Liver (tissue), 3 donors: ENCODE measurements around the gene JMJD1C.

Experiments used
- SP1 ChIP-seq: IDR thresholded peaks from 2 replicates; pipeline ENCODE4 v1.6.1; 2018; ENCODE audit warnings: antibody characterized with exemption, mild to moderate bottlenecking
- TAF1 ChIP-seq: conservative IDR thresholded peaks from 2 replicates; pipeline ENCODE4 v1.6.1; 2016; ENCODE audit warnings: antibody characterized with exemption, mild to moderate bottlenecking
- YY1 ChIP-seq: IDR thresholded peaks from 2 replicates; pipeline ENCODE4 v1.6.1; 2016; ENCODE audit warnings: antibody characterized with exemption, mild to moderate bottlenecking
- TF ChIP-seq, protein P1 (sequence below): fragments of 150-350 bp; IDR thresholded peaks from 2 replicates; pipeline ENCODE4 v1.5.1; 2017; ENCODE audit warnings: improper control_type of control experiment, low read depth, low read length; ENCODE audit not compliant: missing input control
- TF ChIP-seq, protein P2 (sequence below): IDR thresholded peaks from 2 replicates; pipeline ENCODE4 v1.6.1; 2016; ENCODE audit warnings: antibody characterized with exemption
- TF ChIP-seq, protein P3 (sequence below): IDR thresholded peaks from 2 replicates; pipeline ENCODE4 v1.6.1; 2016; ENCODE audit warnings: antibody characterized with exemption
- TF ChIP-seq, protein P4 (sequence below): IDR thresholded peaks from 2 replicates; pipeline ENCODE4 v1.6.1; 2016; ENCODE audit warnings: antibody characterized with exemption, mild to moderate bottlenecking
- TF ChIP-seq, protein P5 (sequence below): IDR thresholded peaks from 2 replicates; pipeline ENCODE4 v1.6.1; 2016; ENCODE audit warnings: antibody characterized with exemption
- donor health status: healthy.
- donor health status: healthy.

DNA sequence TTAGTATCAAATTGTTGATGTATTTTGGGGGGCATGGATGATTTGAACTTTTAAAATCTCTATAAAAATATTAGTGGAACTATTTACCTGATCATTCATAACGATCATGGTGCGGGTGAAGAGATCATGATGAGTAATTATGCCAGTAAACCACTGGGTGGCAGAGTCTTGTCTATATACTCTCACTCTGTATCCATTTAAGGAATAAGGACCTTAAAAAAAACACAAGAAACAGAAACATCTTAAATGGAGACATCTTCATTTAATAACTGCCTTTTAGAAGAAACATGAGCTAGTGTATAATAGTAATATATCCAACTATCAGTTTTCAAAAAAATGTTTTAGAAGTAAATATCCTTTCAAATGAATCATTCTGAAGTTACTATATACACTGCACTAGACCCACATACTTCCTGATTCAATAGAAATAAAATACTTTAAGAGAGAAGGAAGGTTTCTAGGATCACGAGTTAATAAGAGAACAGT, 248.6 kb downstream of the JMJD1C start:
- TF ChIP-seq, protein P1, sequence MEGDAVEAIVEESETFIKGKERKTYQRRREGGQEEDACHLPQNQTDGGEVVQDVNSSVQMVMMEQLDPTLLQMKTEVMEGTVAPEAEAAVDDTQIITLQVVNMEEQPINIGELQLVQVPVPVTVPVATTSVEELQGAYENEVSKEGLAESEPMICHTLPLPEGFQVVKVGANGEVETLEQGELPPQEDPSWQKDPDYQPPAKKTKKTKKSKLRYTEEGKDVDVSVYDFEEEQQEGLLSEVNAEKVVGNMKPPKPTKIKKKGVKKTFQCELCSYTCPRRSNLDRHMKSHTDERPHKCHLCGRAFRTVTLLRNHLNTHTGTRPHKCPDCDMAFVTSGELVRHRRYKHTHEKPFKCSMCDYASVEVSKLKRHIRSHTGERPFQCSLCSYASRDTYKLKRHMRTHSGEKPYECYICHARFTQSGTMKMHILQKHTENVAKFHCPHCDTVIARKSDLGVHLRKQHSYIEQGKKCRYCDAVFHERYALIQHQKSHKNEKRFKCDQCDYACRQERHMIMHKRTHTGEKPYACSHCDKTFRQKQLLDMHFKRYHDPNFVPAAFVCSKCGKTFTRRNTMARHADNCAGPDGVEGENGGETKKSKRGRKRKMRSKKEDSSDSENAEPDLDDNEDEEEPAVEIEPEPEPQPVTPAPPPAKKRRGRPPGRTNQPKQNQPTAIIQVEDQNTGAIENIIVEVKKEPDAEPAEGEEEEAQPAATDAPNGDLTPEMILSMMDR: peak; percentile 70
- TF ChIP-seq, protein P2, sequence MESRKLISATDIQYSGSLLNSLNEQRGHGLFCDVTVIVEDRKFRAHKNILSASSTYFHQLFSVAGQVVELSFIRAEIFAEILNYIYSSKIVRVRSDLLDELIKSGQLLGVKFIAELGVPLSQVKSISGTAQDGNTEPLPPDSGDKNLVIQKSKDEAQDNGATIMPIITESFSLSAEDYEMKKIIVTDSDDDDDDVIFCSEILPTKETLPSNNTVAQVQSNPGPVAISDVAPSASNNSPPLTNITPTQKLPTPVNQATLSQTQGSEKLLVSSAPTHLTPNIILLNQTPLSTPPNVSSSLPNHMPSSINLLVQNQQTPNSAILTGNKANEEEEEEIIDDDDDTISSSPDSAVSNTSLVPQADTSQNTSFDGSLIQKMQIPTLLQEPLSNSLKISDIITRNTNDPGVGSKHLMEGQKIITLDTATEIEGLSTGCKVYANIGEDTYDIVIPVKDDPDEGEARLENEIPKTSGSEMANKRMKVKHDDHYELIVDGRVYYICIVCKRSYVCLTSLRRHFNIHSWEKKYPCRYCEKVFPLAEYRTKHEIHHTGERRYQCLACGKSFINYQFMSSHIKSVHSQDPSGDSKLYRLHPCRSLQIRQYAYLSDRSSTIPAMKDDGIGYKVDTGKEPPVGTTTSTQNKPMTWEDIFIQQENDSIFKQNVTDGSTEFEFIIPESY: no peak
- TF ChIP-seq, protein P3, sequence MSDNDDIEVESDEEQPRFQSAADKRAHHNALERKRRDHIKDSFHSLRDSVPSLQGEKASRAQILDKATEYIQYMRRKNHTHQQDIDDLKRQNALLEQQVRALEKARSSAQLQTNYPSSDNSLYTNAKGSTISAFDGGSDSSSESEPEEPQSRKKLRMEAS: no peak
- TF ChIP-seq, protein P4, sequence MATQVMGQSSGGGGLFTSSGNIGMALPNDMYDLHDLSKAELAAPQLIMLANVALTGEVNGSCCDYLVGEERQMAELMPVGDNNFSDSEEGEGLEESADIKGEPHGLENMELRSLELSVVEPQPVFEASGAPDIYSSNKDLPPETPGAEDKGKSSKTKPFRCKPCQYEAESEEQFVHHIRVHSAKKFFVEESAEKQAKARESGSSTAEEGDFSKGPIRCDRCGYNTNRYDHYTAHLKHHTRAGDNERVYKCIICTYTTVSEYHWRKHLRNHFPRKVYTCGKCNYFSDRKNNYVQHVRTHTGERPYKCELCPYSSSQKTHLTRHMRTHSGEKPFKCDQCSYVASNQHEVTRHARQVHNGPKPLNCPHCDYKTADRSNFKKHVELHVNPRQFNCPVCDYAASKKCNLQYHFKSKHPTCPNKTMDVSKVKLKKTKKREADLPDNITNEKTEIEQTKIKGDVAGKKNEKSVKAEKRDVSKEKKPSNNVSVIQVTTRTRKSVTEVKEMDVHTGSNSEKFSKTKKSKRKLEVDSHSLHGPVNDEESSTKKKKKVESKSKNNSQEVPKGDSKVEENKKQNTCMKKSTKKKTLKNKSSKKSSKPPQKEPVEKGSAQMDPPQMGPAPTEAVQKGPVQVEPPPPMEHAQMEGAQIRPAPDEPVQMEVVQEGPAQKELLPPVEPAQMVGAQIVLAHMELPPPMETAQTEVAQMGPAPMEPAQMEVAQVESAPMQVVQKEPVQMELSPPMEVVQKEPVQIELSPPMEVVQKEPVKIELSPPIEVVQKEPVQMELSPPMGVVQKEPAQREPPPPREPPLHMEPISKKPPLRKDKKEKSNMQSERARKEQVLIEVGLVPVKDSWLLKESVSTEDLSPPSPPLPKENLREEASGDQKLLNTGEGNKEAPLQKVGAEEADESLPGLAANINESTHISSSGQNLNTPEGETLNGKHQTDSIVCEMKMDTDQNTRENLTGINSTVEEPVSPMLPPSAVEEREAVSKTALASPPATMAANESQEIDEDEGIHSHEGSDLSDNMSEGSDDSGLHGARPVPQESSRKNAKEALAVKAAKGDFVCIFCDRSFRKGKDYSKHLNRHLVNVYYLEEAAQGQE: no peak
- TF ChIP-seq, protein P5, sequence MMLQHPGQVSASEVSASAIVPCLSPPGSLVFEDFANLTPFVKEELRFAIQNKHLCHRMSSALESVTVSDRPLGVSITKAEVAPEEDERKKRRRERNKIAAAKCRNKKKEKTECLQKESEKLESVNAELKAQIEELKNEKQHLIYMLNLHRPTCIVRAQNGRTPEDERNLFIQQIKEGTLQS: peak; percentile 9
- TF ChIP-seq TAF1 (no peak), YY1 (no peak), SP1 (no peak)
